K562 (cell line): ENCODE measurements around the gene DPH6. TPM values are rescaled to one million over a fixed set of nuclear protein-coding genes. Genes with fewer than 3 reads are reported as not detected.

Source experiments
- ATAC-seq: fragments of 200-7000 bp; cut with Tn5 transposase; 3 replicates; pipeline ENCODE4 v1.9.1; 2020; ENCODE audit warnings: moderate library complexity
- BruUV-seq: library from RNA; stranded (reverse); fragments of 400-500 nt; replicated peaks from 2 replicates; lab custom pipeline; 2021; lab: Mats Ljungman, UMichigan
- CTCF ChIA-PET: fragments of 300-600 bp; formaldehyde crosslinking; extraction: SDS; loops from one replicate; lab custom pipeline; 2021; ENCODE audit warnings: low intra/inter-chr PET ratio; lab: Yijun Ruan, JAX
- POLR2A ChIA-PET: fragments of 300-600, 350-650 bp; sonication (Branson Sonifier 250); formaldehyde crosslinking; extraction: SDS; loops from one replicate; lab custom pipeline; 2021; ENCODE audit warnings: antibody characterized with exemption, inconsistent platforms; lab: Yijun Ruan, JAX
- DNase-seq, 4 experiments: peaks; one replicate each; pipeline versions ENCODE4 v3.0.0 to v3.0.0-alpha.2; 2011 to 2018; ENCODE audit warnings: low spot score in 3 of 4, mixed read lengths in 3 of 4; ENCODE audit errors: extremely low read depth in 1 of 4
- FAIRE-seq: peaks from 2 replicates; lab custom pipeline; 2011; peaks lifted over from hg19 to GRCh38; lab: Jason Lieb, UNC
- H2AFZ ChIP-seq: 2 replicates; pipeline ENCODE4 v1.6.0; 2011; ENCODE audit warnings: low read depth, low read length, control low read depth, inconsistent platforms
- H3K27ac ChIP-seq: fragments of 200-600 bp; 3 replicates; pipeline ENCODE4 v1.8.0; 2011; ENCODE audit warnings: low read depth, mild to moderate bottlenecking, control low read depth, inconsistent platforms, low read length, moderate library complexity, mixed read lengths; ENCODE audit errors: extremely low read depth
- H3K27me3 ChIP-seq, 2 experiments: fragments of 300-600 bp in 1 of 2; 2 replicates in 1 of 2; 3 replicates in 1 of 2; pipeline versions ENCODE4 v1.6.0 to v1.8.0; 2011; ENCODE audit warnings: inconsistent platforms in 2 of 2, low read length in 2 of 2, mild to moderate bottlenecking in 1 of 2, mixed read lengths in 1 of 2, moderate library complexity in 1 of 2; ENCODE audit not compliant: control insufficient read depth in 2 of 2, insufficient read depth in 2 of 2
- H3K36me3 ChIP-seq: fragments of 300-600 bp; 3 replicates; pipeline ENCODE4 v1.8.0; 2011; ENCODE audit warnings: mild to moderate bottlenecking, low read length, inconsistent platforms; ENCODE audit not compliant: control insufficient read depth, insufficient read depth
- H3K4me1 ChIP-seq, 2 experiments: fragments of 200-600 bp in 1 of 2; replicated peaks in 1 of 2; 2 replicates in 1 of 2; 3 replicates in 1 of 2; pipeline versions ENCODE4 v1.5.1 to v1.8.0; 2011; ENCODE audit warnings: inconsistent platforms in 2 of 2, low read length in 2 of 2, mild to moderate bottlenecking in 1 of 2, mixed read lengths in 1 of 2, moderate library complexity in 1 of 2; ENCODE audit not compliant: control insufficient read depth in 2 of 2, insufficient read depth in 2 of 2
- H3K4me2 ChIP-seq: 2 replicates; pipeline ENCODE4 v1.6.1; 2011; ENCODE audit warnings: low read length, control low read depth, inconsistent platforms, mixed read lengths; ENCODE audit not compliant: insufficient read depth
- H3K4me3 ChIP-seq: fragments of 200-600 bp; sonication (generic), shearing (Covaris generic); 2 replicates; pipeline ENCODE4 v1.5.1; 2016; ENCODE audit warnings: control low read depth, inconsistent platforms
- H3K79me2 ChIP-seq: fragments of 200-600 bp; 3 replicates; pipeline ENCODE4 v1.8.0; 2011; ENCODE audit warnings: low read length, inconsistent platforms; ENCODE audit not compliant: control insufficient read depth, insufficient read depth
- H3K9ac ChIP-seq, 2 experiments: 2 replicates each; pipeline versions ENCODE4 v1.6.0 to v1.6.1; 2011; ENCODE audit warnings: low read depth in 2 of 2, low read length in 2 of 2, control low read depth in 1 of 2, inconsistent platforms in 1 of 2, mild to moderate bottlenecking in 1 of 2, mixed read lengths in 1 of 2; ENCODE audit not compliant: insufficient read depth in 1 of 2
- H3K9me1 ChIP-seq: one replicate; pipeline ENCODE4 v1.6.0; 2011; ENCODE audit warnings: inconsistent platforms, mild to moderate bottlenecking, low read length, moderate library complexity; ENCODE audit not compliant: control insufficient read depth, insufficient read depth
- H3K9me3 ChIP-seq: replicated peaks from 2 replicates; pipeline ENCODE4 v1.5.1; 2011; ENCODE audit warnings: low read depth, low read length, inconsistent platforms; ENCODE audit not compliant: control insufficient read depth, insufficient read depth
- H4K20me1 ChIP-seq: replicated peaks from 2 replicates; pipeline ENCODE4 v1.6.1; 2011; ENCODE audit warnings: low read length, inconsistent platforms, mixed read lengths; ENCODE audit not compliant: control insufficient read depth, insufficient read depth
- AFF1 ChIP-seq, 2 experiments: fragments of 450-650 bp; IDR thresholded peaks; 2 replicates each; pipeline ENCODE4 v1.6.1; 2018; ENCODE audit warnings: mild to moderate bottlenecking in 2 of 2, low read depth in 1 of 2; ENCODE audit not compliant: partially characterized antibody in 2 of 2
- CGGBP1 ChIP-seq: fragments of 250-450 bp; sonication (Bioruptor Pico); IDR thresholded peaks from 2 replicates; pipeline ENCODE4 v1.9.0; 2021; ENCODE audit warnings: mild to moderate bottlenecking
- CTBP1 ChIP-seq: fragments of 450-650 bp; IDR thresholded peaks from 2 replicates; pipeline ENCODE4 v1.6.1; 2016; ENCODE audit warnings: borderline replicate concordance
- GABPB2 ChIP-seq: fragments of 250-450 bp; sonication (Bioruptor Pico); conservative IDR thresholded peaks from 2 replicates; pipeline ENCODE4 v1.5.1; 2021; ENCODE audit warnings: mild to moderate bottlenecking
- GTF2F1 ChIP-seq: IDR thresholded peaks from 2 replicates; pipeline ENCODE4 v1.6.1; 2011; ENCODE audit warnings: low read depth, low read length, improper control_type of control experiment
- KDM5B ChIP-seq: fragments of 200-600 bp; sonication (generic); IDR thresholded peaks from 2 replicates; pipeline ENCODE4 v1.6.1; 2012; ENCODE audit warnings: low read depth, mild to moderate bottlenecking, moderate library complexity, low read length, control low read depth, inconsistent platforms; ENCODE audit not compliant: insufficient replicate concordance
- LARP7 ChIP-seq: fragments of 450-650 bp; IDR thresholded peaks from 2 replicates; pipeline ENCODE4 v1.6.1; 2016
- MCM5 ChIP-seq: fragments of 450-650 bp; IDR thresholded peaks from 2 replicates; pipeline ENCODE4 v1.6.1; 2016; ENCODE audit warnings: low read depth
- POLR2H ChIP-seq: IDR thresholded peaks from 2 replicates; pipeline ENCODE4 v1.6.1; 2016; ENCODE audit warnings: missing genetic modification characterization, low read depth, mild to moderate bottlenecking, control low read depth, missing compliant biosample characterization, moderate library complexity
- PREB ChIP-seq: sonication (generic); formaldehyde crosslinking; IDR thresholded peaks from 2 replicates; pipeline ENCODE4 v1.8.1; 2023; ENCODE audit warnings: mild to moderate bottlenecking, missing genetic modification reagents
- RCOR1 ChIP-seq, 2 experiments: IDR thresholded peaks; 2 replicates each; pipeline ENCODE4 v1.6.1; 2012; ENCODE audit warnings: low read depth in 2 of 2, low read length in 2 of 2, borderline replicate concordance in 1 of 2, improper control_type of control experiment in 1 of 2
- RNF219 ChIP-seq: fragments of 250-450 bp; sonication (Bioruptor Pico); IDR thresholded peaks from 2 replicates; pipeline ENCODE4 v1.5.0; 2022; ENCODE audit warnings: mild to moderate bottlenecking
- ZNF274 ChIP-seq: IDR thresholded peaks from 2 replicates; pipeline ENCODE4 v1.6.1; 2011; ENCODE audit warnings: low read depth, mild to moderate bottlenecking, low read length, moderate library complexity, borderline replicate concordance
- ZNF75A ChIP-seq: fragments of 450-650 bp; formaldehyde crosslinking; IDR thresholded peaks from 2 replicates; pipeline ENCODE4 v1.4.0; 2020; ENCODE audit warnings: mild to moderate bottlenecking
- ZNF778 ChIP-seq: fragments of 450-650 bp; formaldehyde crosslinking; IDR thresholded peaks from 2 replicates; pipeline ENCODE4 v1.4.0; 2020; ENCODE audit warnings: mild to moderate bottlenecking, moderate library complexity
- ZNF780A ChIP-seq: fragments of 250-450 bp; sonication (Bioruptor Pico); IDR thresholded peaks from 2 replicates; pipeline ENCODE4 v1.5.0; 2021; ENCODE audit warnings: mild to moderate bottlenecking
- WGBS: fragments of 100-300 bp; shearing (Covaris generic); methylation state at CpG from one replicate; pipeline ENCODE4 v1.1.6; 2016; ENCODE audit warnings: low coverage, mixed read lengths; ENCODE audit not compliant: insufficient coverage; ENCODE audit errors: missing lambda C conversion rate; 5-methylcytosine and 5-hydroxymethylcytosine counted together
- in situ Hi-C: fragments of 300-500 bp; cut with MboI; formaldehyde crosslinking; loops from 4 replicates; pipeline ENCODE4 v1.15.0; 2018; ENCODE audit warnings: inconsistent platforms, mixed read lengths
- intact Hi-C: fragments of 100-400 bp; cut with micrococcal nuclease; formaldehyde crosslinking; loops from 2 replicates; pipeline ENCODE4 v1.14.2; 2022
- polyA plus RNA-seq, 8 experiments: library from polyadenylated mRNA; depleted of rRNA in 4 of 8; stranded (reverse) in 5 of 8; unstranded in 3 of 8; fragments of >200 nt; fragmentation: Nextera tagmentation in 2 of 8; fragmentation: Illumina TruSeq in 1 of 8; extraction: Ambion mirVana in 2 of 8; extraction: Trizol in 1 of 8; gene quantifications; 2 replicates each; pipeline versions ENCODE4 v1.2.1 to v1.2.3, GENCODE V29; 2011 to 2014; ENCODE audit warnings: inconsistent platforms in 1 of 8, missing spikeins in 1 of 8
- total RNA-seq, 7 experiments: library from RNA; depleted of rRNA in 6 of 7; stranded (reverse); fragments of >200 nt in 6 of 7; fragmentation: Illumina TruSeq in 2 of 7; extraction: Trizol in 2 of 7; gene quantifications; 2 replicates each; pipeline versions ENCODE4 v1.2.1 to v1.2.3, GENCODE V29; 2011 to 2021; ENCODE audit warnings: low replicate concordance in 1 of 7

Gene DPH6
- total and polyA plus RNA-seq, 9 of the 15 experiments (the other 6 are each of a cell fraction or from before 2014, with no cell fraction given), result 10.1 to 69.1 (median 18.8) TPM

- H3K27me3 ChIP-seq, result no peaks in the 10 kb centered on the region
- intact Hi-C loops (no loop called here), in situ Hi-C loops (no loop called here)
- H3K9me3 ChIP-seq, result no peaks in the 10 kb centered on the region
- ATAC-seq, result peak; percentile 87
- no peaks in the 10 kb centered on the region for H3K9me1 ChIP-seq
- peak; percentile 71 to 87 (median 77) for DNase-seq
- peak overlapping the region; percentile 89 for H3K27ac ChIP-seq
- peak overlapping the region in 1 of 2 experiments; percentile 62; a peak in 1 of 4 replicates for H3K9ac ChIP-seq
- peak overlapping the region; percentile 74 for H2AFZ ChIP-seq
- peak overlapping the region; percentile 70 for H3K4me2 ChIP-seq
- H3K4me1 ChIP-seq, result peaks cover 3 to 36% of the 10 kb centered on the region in 2 experiments; a peak in 4 of 5 replicates
- ChIA-PET CTCF (no interaction called here), POLR2A (interaction anchor here (0.5 to 1.7 kb wide), 5 partner anchors 10 to 194 kb away, joined by 3 to 24 read pairs (median 3); partner anchors contain the start of gene DPH6)
- FAIRE-seq, result peak; percentile 91
- no peaks in the 10 kb centered on the region for H4K20me1 ChIP-seq
- H3K79me2 ChIP-seq, result no peaks in the 10 kb centered on the region
- H3K36me3 ChIP-seq, result no peaks in the 10 kb centered on the region
- no peak overlapping the region for H3K4me3 ChIP-seq
- BruUV-seq, result no TSS peak
- WGBS, result 8% methylated on average over 4 of the region's 4 CpGs
- no peak for TF ChIP-seq GTF2F1
- peak in 1 of 2 experiments; percentile 89; a peak in 2 of 4 replicates for TF ChIP-seq RCOR1 (IDR thresholded peaks at IDR 0.05; ENCODE audit: borderline replicate concordance in 1 of 2, low read depth in 2 of 2, low read length in 2 of 2)
- TF ChIP-seq ZNF780A (CRISPR knock-in tag), result no peak
- no peak for TF ChIP-seq KDM5B
- TF ChIP-seq RNF219 (CRISPR knock-in tag), result no peak
- peak in 1 of 2 experiments; percentile 87 for TF ChIP-seq AFF1 (IDR thresholded peaks at IDR 0.05; ENCODE audit: low read depth in 1 of 2, partially characterized antibody in 2 of 2)
- TF ChIP-seq POLR2H (tag), result peak; percentile 35; the same call in 1 of the 2 replicates
- TF ChIP-seq GABPB2 (CRISPR knock-in tag), result no peak
- no peak for TF ChIP-seq CGGBP1 (CRISPR knock-in tag)
- TF ChIP-seq ZNF778 (CRISPR knock-in tag), result no peak
- TF ChIP-seq PREB, result no peak
- TF ChIP-seq LARP7, result no peak
- peak; percentile 69; the same call in 1 of the 2 replicates for TF ChIP-seq CTBP1
- no peak for TF ChIP-seq ZNF274
- TF ChIP-seq ZNF75A (CRISPR knock-in tag), result no peak
- no peak for TF ChIP-seq MCM5
Observed at GRCh38 chr15:35557544-35557943, 11.6 kb upstream of the DPH6 start.
